B cell (primary cell): Measurements from ENCODE around the gene KCTD10. TPM values are rescaled to one million over a fixed set of nuclear protein-coding genes. Genes with fewer than 3 reads are reported as not detected.

ENCODE experiments used
- ATAC-seq: fragments of 200-7000 bp; cut with Tn5 transposase; one replicate; pipeline ENCODE4 v1.10.0; 2021; ENCODE audit warnings: low read depth, mild to moderate bottlenecking, moderate number of reproducible peaks, moderate library complexity
- CTCF ChIA-PET: fragments of 350-600 bp; sonication (Branson Sonifier 250); formaldehyde crosslinking; loops from one replicate; lab custom pipeline; 2021; ENCODE audit warnings: antibody characterized with exemption, inconsistent platforms; lab: Charles Lee
- POLR2A ChIA-PET: fragments of 350-600 bp; sonication (Branson Sonifier 250); formaldehyde crosslinking; loops from one replicate; lab custom pipeline; 2021; ENCODE audit warnings: antibody characterized with exemption; lab: Charles Lee
- DNase-seq: peaks from one replicate; pipeline ENCODE4 v3.0.0; 2013
- H2AFZ ChIP-seq: 2 replicates; pipeline ENCODE4 v1.6.1; 2012; ENCODE audit warnings: mild to moderate bottlenecking, low read depth, low read length; ENCODE audit not compliant: insufficient read depth, poor library complexity, severe bottlenecking
- H3K27ac ChIP-seq, 2 donors: 1 replicate in 1 of 2; 2 replicates in 1 of 2; pipeline ENCODE4 v1.5.1; 2012 to 2013; ENCODE audit warnings: low read length in 2 of 2, mild to moderate bottlenecking in 2 of 2, moderate library complexity in 1 of 2
- H3K27me3 ChIP-seq, 4 experiments: fragments of 200-600 bp in 1 of 4; sonication (generic) in 1 of 4; replicated peaks in 1 of 4; 1 replicate in 2 of 4; 2 replicates in 2 of 4; pipeline versions ENCODE4 v1.6.1 to v1.7.0; 2013 to 2016; ENCODE audit warnings: low read length in 3 of 4, mild to moderate bottlenecking in 2 of 4, mixed read lengths in 1 of 4, moderate library complexity in 1 of 4; ENCODE audit not compliant: insufficient read depth in 4 of 4, control insufficient read depth in 3 of 4; ENCODE audit errors: control extremely low read depth in 1 of 4
- H3K36me3 ChIP-seq, 2 experiments: replicated peaks in 1 of 2; 1 replicate in 1 of 2; 2 replicates in 1 of 2; pipeline versions ENCODE4 v1.6.1 to v1.7.1; 2013; ENCODE audit warnings: low read length in 1 of 2; ENCODE audit not compliant: insufficient read depth in 2 of 2, control insufficient read depth in 1 of 2; ENCODE audit errors: control extremely low read depth in 1 of 2, extremely low read depth in 1 of 2
- H3K4me1 ChIP-seq, 2 donors: fragments of 200-600 bp in 1 of 2; sonication (generic) in 1 of 2; 1 replicate in 1 of 2; 2 replicates in 1 of 2; pipeline versions ENCODE4 v1.5.1 to v1.6.1; 2013 to 2017; ENCODE audit warnings: low read length in 2 of 2; ENCODE audit not compliant: control insufficient read depth in 2 of 2, insufficient read depth in 2 of 2
- H3K4me2 ChIP-seq: replicated peaks from 2 replicates; pipeline ENCODE3; 2012; ENCODE audit warnings: mild to moderate bottlenecking, low read depth, low read length; ENCODE audit not compliant: poor library complexity, severe bottlenecking
- H3K4me3 ChIP-seq, 5 experiments: fragments of 200-600 bp in 1 of 5; sonication (generic) in 1 of 5; 1 replicate in 3 of 5; 2 replicates in 2 of 5; pipeline versions ENCODE4 v1.5.1 to v1.7.0; 2011 to 2016; ENCODE audit warnings: low read length in 4 of 5, mild to moderate bottlenecking in 4 of 5, low read depth in 2 of 5, control low read depth in 1 of 5, moderate library complexity in 1 of 5; ENCODE audit not compliant: insufficient read depth in 1 of 5; ENCODE audit errors: control extremely low read depth in 1 of 5, extremely low read depth in 1 of 5
- H3K79me2 ChIP-seq: fragments of 200-600 bp; sonication (generic); one replicate; pipeline ENCODE4 v1.6.0; 2016; ENCODE audit warnings: low read length; ENCODE audit not compliant: control insufficient read depth, insufficient read depth
- H3K9ac ChIP-seq: fragments of 200-600 bp; sonication (generic); 2 replicates; pipeline ENCODE4 v1.6.1; 2017; ENCODE audit warnings: mild to moderate bottlenecking, low read length, moderate library complexity
- H3K9me3 ChIP-seq, 3 donors: one replicate each; pipeline versions ENCODE4 v1.6.1 to v1.7.1; 2013; ENCODE audit warnings: low read length in 2 of 3; ENCODE audit not compliant: control insufficient read depth in 2 of 3, insufficient read depth in 1 of 3; ENCODE audit errors: control extremely low read depth in 1 of 3
- H4K20me1 ChIP-seq: 2 replicates; pipeline ENCODE4 v1.6.0; 2012; ENCODE audit warnings: mild to moderate bottlenecking, low read length; ENCODE audit not compliant: insufficient read depth, control insufficient read depth, poor library complexity, severe bottlenecking
- H3K27ac Mint-ChIP-seq: one replicate; pipeline ENCODE4 v1.8.0; 2021; ENCODE audit warnings: mixed read lengths
- H3K27me3 Mint-ChIP-seq: one replicate; pipeline ENCODE4 v1.8.0; 2021; ENCODE audit warnings: mixed read lengths
- H3K4me1 Mint-ChIP-seq: one replicate; pipeline ENCODE4 v1.8.0; 2021; ENCODE audit warnings: mixed read lengths
- H3K4me3 Mint-ChIP-seq: one replicate; pipeline ENCODE4 v1.8.0; 2021; ENCODE audit warnings: mixed read lengths
- H3K9me3 Mint-ChIP-seq: one replicate; pipeline ENCODE4 v1.8.0; 2022; ENCODE audit warnings: mixed read lengths; ENCODE audit not compliant: insufficient read depth
- CTCF ChIP-seq: fragments of 200-600 bp; IDR thresholded peaks from one replicate; pipeline ENCODE4 v1.8.0; 2022; ENCODE audit warnings: antibody characterized with exemption, mild to moderate bottlenecking
- EZH2 ChIP-seq: IDR thresholded peaks from 2 replicates; pipeline ENCODE4 v1.6.1; 2012; ENCODE audit warnings: borderline replicate concordance, low read depth, mild to moderate bottlenecking, moderate library complexity, low read length; ENCODE audit not compliant: insufficient read depth, poor library complexity, severe bottlenecking
- WGBS: methylation state at CpG from one replicate; pipeline ENCODE4 v1.1.5; 2013; ENCODE audit warnings: missing lambda C conversion rate; ENCODE audit not compliant: insufficient coverage; 5-methylcytosine and 5-hydroxymethylcytosine counted together
- intact Hi-C: fragments of 100-400 bp; cut with micrococcal nuclease; formaldehyde crosslinking; loops from one replicate; pipeline ENCODE4 v1.10.0; 2022
- polyA plus RNA-seq: library from polyadenylated mRNA; depleted of rRNA; stranded (reverse); fragments of >200 nt; gene quantifications from 2 replicates; pipeline ENCODE4 v1.2.3, GENCODE V29; 2012
- total RNA-seq, 2 donors: library from RNA; stranded (reverse); fragments of 120-200 nt in 1 of 2; gene quantifications; 1 replicate in 1 of 2; 2 replicates in 1 of 2; pipeline versions ENCODE4 v1.2.3 to v1.2.4, GENCODE V29; 2013 to 2022

KCTD10 gene
- total and polyA plus RNA-seq, 2 donors (not counting 1 experiment from before 2014, with no cell fraction given), result 15.4 to 30.9 TPM

DNA sequence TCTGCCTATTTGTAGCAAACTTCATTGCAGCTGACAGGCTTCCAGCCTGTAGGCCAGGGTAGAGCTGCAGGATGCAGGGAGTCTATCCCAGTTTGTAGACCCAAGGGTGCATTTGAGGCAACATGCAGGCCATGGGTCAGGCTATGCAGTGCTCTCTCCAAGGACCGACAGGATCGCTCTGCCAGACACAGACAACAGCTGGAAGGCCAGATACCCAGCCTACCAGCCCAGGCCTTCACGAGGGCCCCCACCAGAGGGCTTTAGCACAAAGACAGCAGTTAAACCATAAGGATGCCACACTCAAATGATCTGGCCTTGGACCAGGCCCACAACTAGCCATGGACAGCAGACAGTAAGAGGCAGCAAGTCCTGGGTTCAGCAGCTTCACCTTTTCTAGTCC lies 10.3 kb downstream of the KCTD10 start:
- DNase-seq, result no peak
- Histone ChIP-seq H4K20me1 (peaks cover 60% of the 10 kb centered on the region), H3K4me1 (no peaks in the 10 kb centered on the region), H3K9me3 (no peaks in the 10 kb centered on the region), H3K4me3 (no peak overlapping the region), H3K9ac (no peak overlapping the region), H3K79me2 (peaks cover 98% of the 10 kb centered on the region), H3K27ac (no peak overlapping the region), H3K27me3 (no peaks in the 10 kb centered on the region), H2AFZ (no peak overlapping the region), H3K36me3 (peaks cover 0 to 32% of the 10 kb centered on the region in 2 experiments), H3K4me2 (no peak overlapping the region)
- no peak for TF ChIP-seq CTCF
- TF ChIP-seq EZH2, result no peak
- H3K4me1 Mint-ChIP-seq, result peaks cover 18% of the 10 kb centered on the region
- H3K27me3 Mint-ChIP-seq, result no peaks in the 10 kb centered on the region
- H3K4me3 Mint-ChIP-seq, result no peak overlapping the region
- ATAC-seq, result no peak
- no peaks in the 10 kb centered on the region for H3K9me3 Mint-ChIP-seq
- WGBS, result 77% methylated on average over 3 of the region's 3 CpGs
- intact Hi-C loops, result no loop called here
- CTCF ChIA-PET, result interaction anchor here (0.6 kb wide), 1 partner anchor 340 kb away, joined by 4 read pairs; no protein-coding TSS in a partner anchor
- no peak overlapping the region for H3K27ac Mint-ChIP-seq
- POLR2A ChIA-PET, result no interaction called here

DNA sequence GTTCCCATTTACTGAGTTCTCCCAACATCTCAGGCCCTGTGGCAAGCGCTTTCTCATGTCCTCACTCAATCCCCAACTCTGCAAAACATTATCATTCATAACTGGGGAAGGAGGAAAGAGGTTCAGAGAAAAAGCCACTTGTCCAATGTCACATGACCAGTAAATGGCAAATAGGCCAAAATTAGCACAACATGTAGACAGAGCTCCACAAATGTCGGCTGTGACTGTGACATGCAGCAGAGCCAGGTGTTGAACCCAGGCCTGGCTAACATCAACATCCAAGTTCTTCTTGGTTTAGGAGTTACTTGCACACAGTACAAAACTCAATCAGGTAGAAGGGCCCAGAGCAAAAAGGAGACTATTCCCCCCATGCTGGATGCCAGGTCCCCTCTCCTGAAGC lies 10.8 kb downstream of the KCTD10 start:
- TF ChIP-seq EZH2 (no peak), CTCF (no peak)
- H2AFZ ChIP-seq, result no peak overlapping the region
- peaks cover 0 to 32% of the 10 kb centered on the region in 2 experiments for H3K36me3 ChIP-seq
- Mint-ChIP-seq H3K4me3 (no peak overlapping the region), H3K27ac (no peak overlapping the region), H3K27me3 (no peaks in the 10 kb centered on the region), H3K4me1 (peaks cover 23% of the 10 kb centered on the region), H3K9me3 (no peaks in the 10 kb centered on the region)
- H4K20me1 ChIP-seq, result peaks cover 60% of the 10 kb centered on the region
- POLR2A ChIA-PET, result no interaction called here
- H3K27ac ChIP-seq, result no peak overlapping the region
- ATAC-seq (no peak), DNase-seq (no peak)
- no peak overlapping the region for H3K4me2 ChIP-seq
- H3K9ac ChIP-seq, result no peak overlapping the region
- peaks cover 2 to 5% of the 10 kb centered on the region in 2 donors for H3K4me1 ChIP-seq
- H3K9me3 ChIP-seq, result no peaks in the 10 kb centered on the region
- intact Hi-C loops, result no loop called here
- peaks cover 98% of the 10 kb centered on the region for H3K79me2 ChIP-seq
- CTCF ChIA-PET, result no interaction called here
- H3K27me3 ChIP-seq, result no peaks in the 10 kb centered on the region
- H3K4me3 ChIP-seq, result no peak overlapping the region
- 100% methylated on average over 1 of the region's 2 CpGs for WGBS
